ENCODE results near the gene KIF25. TPM values are rescaled to one million over a fixed set of nuclear protein-coding genes. Genes with fewer than 3 reads are reported as not detected.

The KIF25 gene
- total and polyA plus RNA-seq, 7 experiments from 2014 or later, result 0.86 TPM; not detected in 6

- peaks cover 0 to 2% (median 0%) of the 10 kb centered on the region in 11 donors for H3K9me3 Mint-ChIP-seq
- ChIA-PET CTCF (no interaction called here), POLR2A (no interaction called here)
- Histone ChIP-seq H3K27ac (ENCODE audit: low read depth, low read length) (no peak overlapping the region), H3K36me3 (ENCODE audit: control insufficient read depth in 2 of 3, insufficient read depth in 3 of 3, low read length in 3 of 3) (no peaks in the 10 kb centered on the region), H3K4me1 (ENCODE audit: control insufficient read depth in 2 of 2, insufficient read depth in 2 of 2, low read length in 2 of 2) (no peaks in the 10 kb centered on the region), H3K27me3 (ENCODE audit: control insufficient read depth in 2 of 2, insufficient read depth in 2 of 2, low read length in 2 of 2) (no peaks in the 10 kb centered on the region), H3K4me3 (ENCODE audit: low read length) (no peak overlapping the region), H3K9me3 (ENCODE audit: control insufficient read depth in 2 of 3, low read length in 3 of 3) (no peaks in the 10 kb centered on the region)
- intact Hi-C loops (cut with micrococcal nuclease), result no loop called here
- H3K4me1 Mint-ChIP-seq, result no peaks in the 10 kb centered on the region
- H3K27me3 Mint-ChIP-seq, result peaks cover 0 to 4% (median 0%) of the 10 kb centered on the region in 5 donors
- no peak overlapping the region for H3K27ac Mint-ChIP-seq
- DNase-seq, result no peak
- ATAC-seq, result no peak
- H3K36me3 Mint-ChIP-seq, result no peaks in the 10 kb centered on the region
- no peak overlapping the region for H3K4me3 Mint-ChIP-seq
Observed at GRCh38 chr6:168067081-168067759, 69.7 kb downstream of the KIF25 start.

- Mint-ChIP-seq H3K27ac (no peak overlapping the region), H3K4me1 (no peaks in the 10 kb centered on the region), H3K36me3 (no peaks in the 10 kb centered on the region), H3K9me3 (no peaks in the 10 kb centered on the region), H3K27me3 (peaks cover 0 to 4% (median 0%) of the 10 kb centered on the region in 5 donors), H3K4me3 (no peak overlapping the region)
- no peak overlapping the region for H3K27ac ChIP-seq (ENCODE audit: low read depth, low read length)
- intact Hi-C loops (cut with micrococcal nuclease), result no loop called here
- no peaks in the 10 kb centered on the region for H3K4me1 ChIP-seq (ENCODE audit: control insufficient read depth in 2 of 2, insufficient read depth in 2 of 2, low read length in 2 of 2)
- no peaks in the 10 kb centered on the region for H3K36me3 ChIP-seq (ENCODE audit: control insufficient read depth in 2 of 3, insufficient read depth in 3 of 3, low read length in 3 of 3)
- ChIA-PET CTCF (no interaction called here), POLR2A (no interaction called here)
- H3K9me3 ChIP-seq (ENCODE audit: control insufficient read depth in 2 of 3, low read length in 3 of 3), result no peaks in the 10 kb centered on the region
- DNase-seq, result no peak
- H3K27me3 ChIP-seq (ENCODE audit: control insufficient read depth in 2 of 2, insufficient read depth in 2 of 2, low read length in 2 of 2), result no peaks in the 10 kb centered on the region
- H3K4me3 ChIP-seq (ENCODE audit: low read length), result no peak overlapping the region
- no peak for ATAC-seq
Observed at GRCh38 chr6:168070804-168071203, 73.3 kb downstream of the KIF25 start.

- H3K4me1 ChIP-seq (ENCODE audit: control insufficient read depth in 2 of 2, insufficient read depth in 2 of 2, low read length in 2 of 2), result no peaks in the 10 kb centered on the region
- H3K4me3 Mint-ChIP-seq, result no peak overlapping the region
- no peaks in the 10 kb centered on the region for H3K9me3 ChIP-seq (ENCODE audit: control insufficient read depth in 2 of 3, low read length in 3 of 3)
- intact Hi-C loops (cut with micrococcal nuclease), result no loop called here
- DNase-seq (no peak), ATAC-seq (no peak)
- peaks cover 0 to 4% (median 0%) of the 10 kb centered on the region in 5 donors for H3K27me3 Mint-ChIP-seq
- no peaks in the 10 kb centered on the region for H3K27me3 ChIP-seq (ENCODE audit: control insufficient read depth in 2 of 2, insufficient read depth in 2 of 2, low read length in 2 of 2)
- H3K27ac Mint-ChIP-seq, result no peak overlapping the region
- ChIA-PET POLR2A (no interaction called here), CTCF (no interaction called here)
- H3K36me3 Mint-ChIP-seq, result no peaks in the 10 kb centered on the region
- H3K9me3 Mint-ChIP-seq, result peaks cover 0 to 2% (median 0%) of the 10 kb centered on the region in 11 donors
- no peak overlapping the region for H3K27ac ChIP-seq (ENCODE audit: low read depth, low read length)
- H3K36me3 ChIP-seq (ENCODE audit: control insufficient read depth in 2 of 3, insufficient read depth in 3 of 3, low read length in 3 of 3), result no peaks in the 10 kb centered on the region
- H3K4me3 ChIP-seq (ENCODE audit: low read length), result no peak overlapping the region
- no peaks in the 10 kb centered on the region for H3K4me1 Mint-ChIP-seq
Observed at GRCh38 chr6:168071620-168072019, 74.1 kb downstream of the KIF25 start.

- Mint-ChIP-seq H3K9me3 (peaks cover 0 to 2% (median 0%) of the 10 kb centered on the region in 11 donors), H3K27me3 (peaks cover 0 to 4% (median 0%) of the 10 kb centered on the region in 5 donors), H3K4me3 (no peak overlapping the region), H3K36me3 (no peaks in the 10 kb centered on the region), H3K4me1 (no peaks in the 10 kb centered on the region), H3K27ac (no peak overlapping the region)
- Histone ChIP-seq H3K9me3 (ENCODE audit: control insufficient read depth in 2 of 3, low read length in 3 of 3) (no peaks in the 10 kb centered on the region), H3K27ac (ENCODE audit: low read depth, low read length) (no peak overlapping the region), H3K27me3 (ENCODE audit: control insufficient read depth in 2 of 2, insufficient read depth in 2 of 2, low read length in 2 of 2) (no peaks in the 10 kb centered on the region), H3K4me1 (ENCODE audit: control insufficient read depth in 2 of 2, insufficient read depth in 2 of 2, low read length in 2 of 2) (no peaks in the 10 kb centered on the region), H3K36me3 (ENCODE audit: control insufficient read depth in 2 of 3, insufficient read depth in 3 of 3, low read length in 3 of 3) (no peaks in the 10 kb centered on the region), H3K4me3 (ENCODE audit: low read length) (no peak overlapping the region)
- POLR2A ChIA-PET, result no interaction called here
- DNase-seq (no peak), ATAC-seq (no peak)
- CTCF ChIA-PET, result no interaction called here
- intact Hi-C loops (cut with micrococcal nuclease), result no loop called here
Observed at GRCh38 chr6:168072261-168072660, 74.8 kb downstream of the KIF25 start.

GRCh38 chr6:168072730-168073129 lies 75.3 kb downstream of the KIF25 start:
- Mint-ChIP-seq H3K27me3 (peaks cover 0 to 7% (median 0%) of the 10 kb centered on the region in 5 donors), H3K4me3 (no peak overlapping the region), H3K27ac (no peak overlapping the region), H3K9me3 (peaks cover 0 to 2% (median 0%) of the 10 kb centered on the region in 11 donors), H3K4me1 (no peaks in the 10 kb centered on the region), H3K36me3 (no peaks in the 10 kb centered on the region)
- no peak overlapping the region for H3K27ac ChIP-seq (ENCODE audit: low read depth, low read length)
- no peak overlapping the region for H3K4me3 ChIP-seq (ENCODE audit: low read length)
- DNase-seq (no peak), ATAC-seq (no peak)
- POLR2A ChIA-PET, result no interaction called here
- H3K9me3 ChIP-seq (ENCODE audit: control insufficient read depth in 2 of 3, low read length in 3 of 3), result no peaks in the 10 kb centered on the region
- H3K36me3 ChIP-seq (ENCODE audit: control insufficient read depth in 2 of 3, insufficient read depth in 3 of 3, low read length in 3 of 3), result no peaks in the 10 kb centered on the region
- CTCF ChIA-PET, result no interaction called here
- H3K4me1 ChIP-seq (ENCODE audit: control insufficient read depth in 2 of 2, insufficient read depth in 2 of 2, low read length in 2 of 2), result no peaks in the 10 kb centered on the region
- no peaks in the 10 kb centered on the region for H3K27me3 ChIP-seq (ENCODE audit: control insufficient read depth in 2 of 2, insufficient read depth in 2 of 2, low read length in 2 of 2)
- intact Hi-C loops (cut with micrococcal nuclease), result no loop called here

GRCh38 chr6:168073937-168074730 lies 76.7 kb downstream of the KIF25 start:
- H3K36me3 ChIP-seq (ENCODE audit: control insufficient read depth in 2 of 3, insufficient read depth in 3 of 3, low read length in 3 of 3), result no peaks in the 10 kb centered on the region
- H3K27ac ChIP-seq (ENCODE audit: low read depth, low read length), result no peak overlapping the region
- Mint-ChIP-seq H3K27me3 (peaks cover 0 to 9% (median 0%) of the 10 kb centered on the region in 5 donors), H3K4me1 (no peaks in the 10 kb centered on the region), H3K4me3 (no peak overlapping the region), H3K9me3 (peaks cover 0 to 2% (median 0%) of the 10 kb centered on the region in 11 donors), H3K36me3 (no peaks in the 10 kb centered on the region), H3K27ac (no peak overlapping the region)
- ChIA-PET CTCF (no interaction called here), POLR2A (no interaction called here)
- H3K4me1 ChIP-seq (ENCODE audit: control insufficient read depth in 2 of 2, insufficient read depth in 2 of 2, low read length in 2 of 2), result no peaks in the 10 kb centered on the region
- no peak overlapping the region for H3K4me3 ChIP-seq (ENCODE audit: low read length)
- DNase-seq (no peak), ATAC-seq (no peak)
- H3K27me3 ChIP-seq (ENCODE audit: control insufficient read depth in 2 of 2, insufficient read depth in 2 of 2, low read length in 2 of 2), result no peaks in the 10 kb centered on the region
- H3K9me3 ChIP-seq (ENCODE audit: control insufficient read depth in 2 of 3, low read length in 3 of 3), result no peaks in the 10 kb centered on the region
- intact Hi-C loops (cut with micrococcal nuclease), result no loop called here

- intact Hi-C loops (cut with micrococcal nuclease), result no loop called here
- H3K27me3 Mint-ChIP-seq, result peaks cover 0 to 4% (median 0%) of the 10 kb centered on the region in 5 donors
- H3K27me3 ChIP-seq (ENCODE audit: control insufficient read depth in 2 of 2, insufficient read depth in 2 of 2, low read length in 2 of 2), result no peaks in the 10 kb centered on the region
- ChIA-PET POLR2A (no interaction called here), CTCF (no interaction called here)
- no peak for DNase-seq
- no peak for ATAC-seq
- no peak overlapping the region for H3K4me3 Mint-ChIP-seq
- no peaks in the 10 kb centered on the region for H3K4me1 ChIP-seq (ENCODE audit: control insufficient read depth in 2 of 2, insufficient read depth in 2 of 2, low read length in 2 of 2)
- H3K36me3 ChIP-seq (ENCODE audit: control insufficient read depth in 2 of 3, insufficient read depth in 3 of 3, low read length in 3 of 3), result no peaks in the 10 kb centered on the region
- H3K4me3 ChIP-seq (ENCODE audit: low read length), result no peak overlapping the region
- no peaks in the 10 kb centered on the region for H3K9me3 ChIP-seq (ENCODE audit: control insufficient read depth in 2 of 3, low read length in 3 of 3)
- no peaks in the 10 kb centered on the region for H3K4me1 Mint-ChIP-seq
- H3K36me3 Mint-ChIP-seq, result no peaks in the 10 kb centered on the region
- no peak overlapping the region for H3K27ac Mint-ChIP-seq
- no peak overlapping the region for H3K27ac ChIP-seq (ENCODE audit: low read depth, low read length)
- peaks cover 0 to 2% (median 0%) of the 10 kb centered on the region in 11 donors for H3K9me3 Mint-ChIP-seq
Observed at GRCh38 chr6:168075216-168075615, 77.7 kb downstream of the KIF25 start.

Measured in naive thymus-derived CD4-positive, alpha-beta T cell (primary cell).